Measurements from ENCODE around the gene DENND2D. TPM values are rescaled to one million over a fixed set of nuclear protein-coding genes. Genes with fewer than 3 reads are reported as not detected.

DENND2D gene, protein sequence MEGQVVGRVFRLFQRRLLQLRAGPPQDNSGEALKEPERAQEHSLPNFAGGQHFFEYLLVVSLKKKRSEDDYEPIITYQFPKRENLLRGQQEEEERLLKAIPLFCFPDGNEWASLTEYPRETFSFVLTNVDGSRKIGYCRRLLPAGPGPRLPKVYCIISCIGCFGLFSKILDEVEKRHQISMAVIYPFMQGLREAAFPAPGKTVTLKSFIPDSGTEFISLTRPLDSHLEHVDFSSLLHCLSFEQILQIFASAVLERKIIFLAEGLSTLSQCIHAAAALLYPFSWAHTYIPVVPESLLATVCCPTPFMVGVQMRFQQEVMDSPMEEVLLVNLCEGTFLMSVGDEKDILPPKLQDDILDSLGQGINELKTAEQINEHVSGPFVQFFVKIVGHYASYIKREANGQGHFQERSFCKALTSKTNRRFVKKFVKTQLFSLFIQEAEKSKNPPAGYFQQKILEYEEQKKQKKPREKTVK
- 3.7 TPM for total RNA-seq

- Histone ChIP-seq H3K4me3 (ENCODE audit: low read length in 3 of 3) (peak within 1 kb of the TSS in 2 of 3 donors; percentile 23 to 27), H3K27me3 (ENCODE audit: control insufficient read depth in 3 of 3, insufficient read depth in 3 of 3, low read length in 3 of 3) (peaks cover 13 to 19% (median 15%) of the 10 kb centered on the region in 3 donors), H3K27ac (ENCODE audit: low read depth, low read length) (peak within 1 kb of the TSS; percentile 77), H3K4me1 (ENCODE audit: control insufficient read depth in 3 of 3, insufficient read depth in 3 of 3, low read length in 3 of 3) (peaks cover 3 to 16% (median 4%) of the 10 kb centered on the region in 3 donors), H3K36me3 (ENCODE audit: control insufficient read depth in 3 of 3, insufficient read depth in 3 of 3, low read length in 3 of 3) (no peaks in the 10 kb centered on the region), H3K9ac (ENCODE audit: low read depth in 1 of 3, low read length in 3 of 3) (peak within 1 kb of the TSS in 1 of 3 donors; percentile 32), H3K9me3 (ENCODE audit: control insufficient read depth in 3 of 3, low read length in 3 of 3) (no peaks in the 10 kb centered on the region)
These were observed at the start of gene DENND2D for GRCh38 chr1:111199881-111200801. Gene DENND2D (minus strand): TSS chr1:111200646. CDS start chr1:111200459, 187 bp downstream.

- H3K4me1 ChIP-seq (ENCODE audit: control insufficient read depth in 3 of 3, insufficient read depth in 3 of 3, low read length in 3 of 3): no peaks in the 10 kb centered on the region
- no peak overlapping the region for H3K4me3 ChIP-seq (ENCODE audit: low read length in 3 of 3)
- no peak overlapping the region for H3K27ac ChIP-seq (ENCODE audit: low read depth, low read length)
These were observed 49.5 kb upstream of the DENND2D start for GRCh38 chr1:111249960-111250359.

GRCh38 chr1:111247125-111247838 is 46.8 kb upstream of the DENND2D start:
- no peaks in the 10 kb centered on the region for H3K9me3 ChIP-seq (ENCODE audit: control insufficient read depth in 3 of 3, low read length in 3 of 3)
- no peaks in the 10 kb centered on the region for H3K36me3 ChIP-seq (ENCODE audit: control insufficient read depth in 3 of 3, insufficient read depth in 3 of 3, low read length in 3 of 3)
- no peak overlapping the region for H3K27ac ChIP-seq (ENCODE audit: low read depth, low read length)
- H3K9ac ChIP-seq (ENCODE audit: low read depth in 1 of 3, low read length in 3 of 3): no peak overlapping the region
- no peaks in the 10 kb centered on the region for H3K27me3 ChIP-seq (ENCODE audit: control insufficient read depth in 3 of 3, insufficient read depth in 3 of 3, low read length in 3 of 3)
- H3K4me1 ChIP-seq (ENCODE audit: control insufficient read depth in 3 of 3, insufficient read depth in 3 of 3, low read length in 3 of 3): peaks cover 0 to 4% (median 0%) of the 10 kb centered on the region in 3 donors
- H3K4me3 ChIP-seq (ENCODE audit: low read length in 3 of 3): no peak overlapping the region

More at GRCh38 chr1:111249960-111250359, 49.5 kb upstream of the DENND2D start:
- Histone ChIP-seq H3K36me3 (ENCODE audit: control insufficient read depth in 3 of 3, insufficient read depth in 3 of 3, low read length in 3 of 3) (no peaks in the 10 kb centered on the region), H3K27me3 (ENCODE audit: control insufficient read depth in 3 of 3, insufficient read depth in 3 of 3, low read length in 3 of 3) (peaks cover 0 to 3% (median 0%) of the 10 kb centered on the region in 3 donors), H3K9me3 (ENCODE audit: control insufficient read depth in 3 of 3, low read length in 3 of 3) (no peaks in the 10 kb centered on the region), H3K9ac (ENCODE audit: low read depth in 1 of 3, low read length in 3 of 3) (no peak overlapping the region)

GRCh38 chr1:111242805-111243523 is 42.5 kb upstream of the DENND2D start:
- Histone ChIP-seq H3K36me3 (ENCODE audit: control insufficient read depth in 3 of 3, insufficient read depth in 3 of 3, low read length in 3 of 3) (no peaks in the 10 kb centered on the region), H3K27ac (ENCODE audit: low read depth, low read length) (no peak overlapping the region), H3K9ac (ENCODE audit: low read depth in 1 of 3, low read length in 3 of 3) (no peak overlapping the region), H3K27me3 (ENCODE audit: control insufficient read depth in 3 of 3, insufficient read depth in 3 of 3, low read length in 3 of 3) (no peaks in the 10 kb centered on the region), H3K4me1 (ENCODE audit: control insufficient read depth in 3 of 3, insufficient read depth in 3 of 3, low read length in 3 of 3) (peaks cover 0 to 4% (median 0%) of the 10 kb centered on the region in 3 donors), H3K9me3 (ENCODE audit: control insufficient read depth in 3 of 3, low read length in 3 of 3) (no peaks in the 10 kb centered on the region), H3K4me3 (ENCODE audit: low read length in 3 of 3) (no peak overlapping the region)

- Histone ChIP-seq H3K36me3 (ENCODE audit: control insufficient read depth in 3 of 3, insufficient read depth in 3 of 3, low read length in 3 of 3) (no peaks in the 10 kb centered on the region), H3K27ac (ENCODE audit: low read depth, low read length) (no peak overlapping the region), H3K27me3 (ENCODE audit: control insufficient read depth in 3 of 3, insufficient read depth in 3 of 3, low read length in 3 of 3) (no peaks in the 10 kb centered on the region), H3K9me3 (ENCODE audit: control insufficient read depth in 3 of 3, low read length in 3 of 3) (no peaks in the 10 kb centered on the region), H3K9ac (ENCODE audit: low read depth in 1 of 3, low read length in 3 of 3) (no peak overlapping the region), H3K4me3 (ENCODE audit: low read length in 3 of 3) (no peak overlapping the region), H3K4me1 (ENCODE audit: control insufficient read depth in 3 of 3, insufficient read depth in 3 of 3, low read length in 3 of 3) (peaks cover 0 to 4% (median 0%) of the 10 kb centered on the region in 3 donors)
These were observed 41.4 kb upstream of the DENND2D start for GRCh38 chr1:111241797-111242196.

- no peaks in the 10 kb centered on the region for H3K4me1 ChIP-seq (ENCODE audit: control insufficient read depth in 3 of 3, insufficient read depth in 3 of 3, low read length in 3 of 3)
- H3K36me3 ChIP-seq (ENCODE audit: control insufficient read depth in 3 of 3, insufficient read depth in 3 of 3, low read length in 3 of 3): no peaks in the 10 kb centered on the region
- no peak overlapping the region for H3K27ac ChIP-seq (ENCODE audit: low read depth, low read length)
- no peak overlapping the region for H3K9ac ChIP-seq (ENCODE audit: low read depth in 1 of 3, low read length in 3 of 3)
- H3K27me3 ChIP-seq (ENCODE audit: control insufficient read depth in 3 of 3, insufficient read depth in 3 of 3, low read length in 3 of 3): no peaks in the 10 kb centered on the region
- H3K9me3 ChIP-seq (ENCODE audit: control insufficient read depth in 3 of 3, low read length in 3 of 3): no peaks in the 10 kb centered on the region
- H3K4me3 ChIP-seq (ENCODE audit: low read length in 3 of 3): no peak overlapping the region
These were observed 37.8 kb upstream of the DENND2D start for GRCh38 chr1:111238056-111238795.

GRCh38 chr1:111236806-111237205 is 36.4 kb upstream of the DENND2D start:
- H3K36me3 ChIP-seq (ENCODE audit: control insufficient read depth in 3 of 3, insufficient read depth in 3 of 3, low read length in 3 of 3): no peaks in the 10 kb centered on the region
- H3K4me1 ChIP-seq (ENCODE audit: control insufficient read depth in 3 of 3, insufficient read depth in 3 of 3, low read length in 3 of 3): no peaks in the 10 kb centered on the region
- H3K27me3 ChIP-seq (ENCODE audit: control insufficient read depth in 3 of 3, insufficient read depth in 3 of 3, low read length in 3 of 3): no peaks in the 10 kb centered on the region
- H3K9ac ChIP-seq (ENCODE audit: low read depth in 1 of 3, low read length in 3 of 3): no peak overlapping the region
- H3K4me3 ChIP-seq (ENCODE audit: low read length in 3 of 3): no peak overlapping the region
- no peaks in the 10 kb centered on the region for H3K9me3 ChIP-seq (ENCODE audit: control insufficient read depth in 3 of 3, low read length in 3 of 3)
- H3K27ac ChIP-seq (ENCODE audit: low read depth, low read length): no peak overlapping the region

DNA sequence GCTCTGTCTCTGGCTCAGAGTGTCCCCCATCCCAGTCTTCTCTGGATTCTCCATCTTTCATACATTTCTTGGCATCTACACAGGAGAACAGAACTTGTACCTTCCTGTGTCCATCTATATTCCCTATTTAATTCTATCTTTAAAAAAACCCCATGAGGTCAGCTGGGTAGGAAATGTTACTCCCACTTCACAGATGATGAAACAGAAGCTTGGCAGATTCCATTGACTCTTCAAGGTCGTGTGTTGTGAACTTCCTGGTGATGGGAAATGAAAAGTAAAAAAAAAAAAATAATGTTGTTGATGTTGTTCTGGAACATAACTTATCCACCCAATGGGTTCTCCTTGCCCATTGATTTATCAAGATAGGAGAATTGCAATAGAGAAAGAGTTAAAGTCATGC is 35.9 kb upstream of the DENND2D start:
- no peak overlapping the region for H3K9ac ChIP-seq (ENCODE audit: low read depth in 1 of 3, low read length in 3 of 3)
- H3K4me3 ChIP-seq (ENCODE audit: low read length in 3 of 3): no peak overlapping the region
- no peaks in the 10 kb centered on the region for H3K27me3 ChIP-seq (ENCODE audit: control insufficient read depth in 3 of 3, insufficient read depth in 3 of 3, low read length in 3 of 3)
- H3K36me3 ChIP-seq (ENCODE audit: control insufficient read depth in 3 of 3, insufficient read depth in 3 of 3, low read length in 3 of 3): no peaks in the 10 kb centered on the region
- H3K9me3 ChIP-seq (ENCODE audit: control insufficient read depth in 3 of 3, low read length in 3 of 3): no peaks in the 10 kb centered on the region
- no peaks in the 10 kb centered on the region for H3K4me1 ChIP-seq (ENCODE audit: control insufficient read depth in 3 of 3, insufficient read depth in 3 of 3, low read length in 3 of 3)
- H3K27ac ChIP-seq (ENCODE audit: low read depth, low read length): no peak overlapping the region

Data from skeletal muscle tissue (tissue), 4 donors.